ENCODE measurements around the gene ESRRB.

ESRRB gene

GRCh38 chr14:76420827-76421226 is 44.9 kb downstream of the ESRRB start:
- no peaks in the 10 kb centered on the region for H3K9me3 ChIP-seq (ENCODE audit: control insufficient read depth, insufficient read depth, low read depth, low read length)
- ChIA-PET CTCF (interaction anchor here (0.7 to 1.0 kb wide), 3 partner anchors 66 to 354 kb away, joined by 3 to 4 read pairs (median 3); no protein-coding TSS in a partner anchor), POLR2A (no interaction called here)
- no peak overlapping the region for H3K4me3 ChIP-seq (ENCODE audit: low read depth, low read length)
- no peak for TF ChIP-seq BCL6B (tag by site-specific recombination; IDR thresholded peaks at IDR 0.05)
- TF ChIP-seq REPIN1 (tag by site-specific recombination; IDR thresholded peaks at IDR 0.05; ENCODE audit: low read depth): no peak
- TF ChIP-seq ZNF510 (tag by site-specific recombination; IDR thresholded peaks at IDR 0.05; ENCODE audit: insufficient replicate concordance): no peak
- TF ChIP-seq ZSCAN5A (tag by site-specific recombination; IDR thresholded peaks at IDR 0.05): no peak
- no peak for TF ChIP-seq ZNF366 (tag by site-specific recombination; conservative IDR thresholded peaks at IDR 0.05)
- TF ChIP-seq ZIC2 (tag by site-specific recombination; IDR thresholded peaks at IDR 0.05): no peak
- no peak for TF ChIP-seq ZNF704 (tag by site-specific recombination; IDR thresholded peaks at IDR 0.05)
- no peak for TF ChIP-seq ZNF311 (tag by site-specific recombination; IDR thresholded peaks at IDR 0.05; ENCODE audit: borderline replicate concordance)
- no peak for TF ChIP-seq KLF17 (tag by site-specific recombination; IDR thresholded peaks at IDR 0.05)
- TF ChIP-seq ZNF548 (tag by site-specific recombination; IDR thresholded peaks at IDR 0.05): no peak
- no peak for TF ChIP-seq ZNF23 (tag by site-specific recombination; IDR thresholded peaks at IDR 0.05; ENCODE audit: borderline replicate concordance)
- H3K27ac ChIP-seq (ENCODE audit: extremely low read depth, low read depth, low read length): no peak overlapping the region
- no peaks in the 10 kb centered on the region for H3K4me1 ChIP-seq (ENCODE audit: control insufficient read depth, insufficient read depth, low read length)
- no peaks in the 10 kb centered on the region for H3K36me3 ChIP-seq (ENCODE audit: control insufficient read depth in 2 of 2, insufficient read depth in 1 of 2, low read length in 2 of 2)

GRCh38 chr14:76421662-76422061 is 45.7 kb downstream of the ESRRB start:
- ChIA-PET CTCF (interaction anchor here (0.7 to 1.0 kb wide), 2 partner anchors 65 to 355 kb away, joined by 3 to 4 read pairs; no protein-coding TSS in a partner anchor), POLR2A (no interaction called here)
- H3K9me3 ChIP-seq (ENCODE audit: control insufficient read depth, insufficient read depth, low read depth, low read length): no peaks in the 10 kb centered on the region
- no peak overlapping the region for H3K27ac ChIP-seq (ENCODE audit: extremely low read depth, low read depth, low read length)
- no peaks in the 10 kb centered on the region for H3K36me3 ChIP-seq (ENCODE audit: control insufficient read depth in 2 of 2, insufficient read depth in 1 of 2, low read length in 2 of 2)
- TF ChIP-seq SETDB1 (IDR thresholded peaks at IDR 0.05; ENCODE audit: insufficient read length, low read length) (no peak), ZNF155 (tag by site-specific recombination; IDR thresholded peaks at IDR 0.05) (no peak), ZBTB1 (tag by site-specific recombination; IDR thresholded peaks at IDR 0.05) (no peak), ZBTB48 (tag by site-specific recombination; IDR thresholded peaks at IDR 0.05) (no peak), ZNF513 (tag by site-specific recombination; IDR thresholded peaks at IDR 0.05) (no peak), ZNF596 (tag by site-specific recombination; IDR thresholded peaks at IDR 0.05) (no peak), ZNF692 (tag by site-specific recombination; IDR thresholded peaks at IDR 0.05) (no peak), AEBP2 (tag by site-specific recombination; IDR thresholded peaks at IDR 0.05; ENCODE audit: borderline replicate concordance) (no peak), ZNF707 (tag by site-specific recombination; IDR thresholded peaks at IDR 0.05) (no peak), GLI2 (tag by site-specific recombination; IDR thresholded peaks at IDR 0.05; ENCODE audit: borderline replicate concordance, low read depth) (no peak), ZNF664 (tag by site-specific recombination; IDR thresholded peaks at IDR 0.05) (no peak), ZNF146 (tag by site-specific recombination; IDR thresholded peaks at IDR 0.05) (no peak), ZFP3 (tag by site-specific recombination; IDR thresholded peaks at IDR 0.05; ENCODE audit: low read depth) (no peak), ZNF132 (tag by site-specific recombination; IDR thresholded peaks at IDR 0.05; ENCODE audit: borderline replicate concordance) (no peak), TCF7L2 (IDR thresholded peaks at IDR 0.05; ENCODE audit: borderline replicate concordance, low read depth, low read length) (no peak), ZNF548 (tag by site-specific recombination; IDR thresholded peaks at IDR 0.05) (no peak)
- H3K4me1 ChIP-seq (ENCODE audit: control insufficient read depth, insufficient read depth, low read length): no peaks in the 10 kb centered on the region
- no peak overlapping the region for H3K4me3 ChIP-seq (ENCODE audit: low read depth, low read length)
